Small intestine (tissue), 7 donors: ENCODE measurements around the gene RNU1-2. TPM values are rescaled to one million over a fixed set of nuclear protein-coding genes. Genes with fewer than 3 reads are reported as not detected.
"Not testable (repeated sequence)": the region's sequence is repeated elsewhere in the genome, so short reads cannot be mapped to it uniquely, and the experiment has no call there.

ENCODE experiments used
- DNase-seq, 2 donors: peaks; one replicate each; pipeline versions ENCODE4 v3.0.0 to v3.0.0-alpha.2; 2013
- FAIRE-seq: peaks from 2 replicates; lab custom pipeline; 2012; peaks lifted over from hg19 to GRCh38; lab: Jason Lieb, UNC
- H3K27ac ChIP-seq, 3 donors: one replicate each; pipeline ENCODE4 v1.5.1; 2013; ENCODE audit warnings: low read length in 2 of 3, mild to moderate bottlenecking in 2 of 3, control low read depth in 1 of 3, inconsistent platforms in 1 of 3, low read depth in 1 of 3, moderate library complexity in 1 of 3
- H3K27me3 ChIP-seq, 3 donors: one replicate each; pipeline ENCODE4 v1.6.1; 2013; ENCODE audit warnings: low read length in 3 of 3, inconsistent platforms in 1 of 3; ENCODE audit not compliant: control insufficient read depth in 3 of 3, insufficient read depth in 3 of 3
- H3K36me3 ChIP-seq, 3 donors: one replicate each; pipeline ENCODE4 v1.6.1; 2013; ENCODE audit warnings: low read length in 3 of 3, inconsistent platforms in 1 of 3, low read depth in 1 of 3, mild to moderate bottlenecking in 1 of 3, moderate library complexity in 1 of 3; ENCODE audit not compliant: control insufficient read depth in 3 of 3, insufficient read depth in 2 of 3
- H3K4me1 ChIP-seq, 3 donors: one replicate each; pipeline ENCODE4 v1.6.1; 2013; ENCODE audit warnings: low read length in 2 of 3, inconsistent platforms in 1 of 3, low read depth in 1 of 3, mild to moderate bottlenecking in 1 of 3, moderate library complexity in 1 of 3; ENCODE audit not compliant: control insufficient read depth in 3 of 3, insufficient read depth in 2 of 3
- H3K4me3 ChIP-seq, 3 donors: one replicate each; pipeline ENCODE4 v1.5.1; 2013; ENCODE audit warnings: low read length in 3 of 3, control low read depth in 1 of 3, inconsistent platforms in 1 of 3, low read depth in 1 of 3, mild to moderate bottlenecking in 1 of 3, moderate library complexity in 1 of 3
- H3K9me3 ChIP-seq, 2 donors: one replicate each; pipeline ENCODE4 v1.6.1; 2013; ENCODE audit warnings: low read depth in 1 of 2, low read length in 1 of 2; ENCODE audit not compliant: control insufficient read depth in 2 of 2, insufficient read depth in 1 of 2
- WGBS, 3 donors: extraction: QIAGEN DNeasy Blood & Tissue Kit; methylation state at CpG; one replicate each; pipeline ENCODE4 v1.1.7; 2013; 5-methylcytosine and 5-hydroxymethylcytosine counted together
- polyA plus RNA-seq, 4 donors: library from polyadenylated mRNA; stranded (reverse) in 3 of 4; unstranded in 1 of 4; fragments of 200-250 nt in 3 of 4; fragments of 120-200 nt in 1 of 4; gene quantifications; one replicate each; pipeline versions ENCODE4 v1.2.1 to v1.2.3, GENCODE V29; 2013
- donor health status: healthy with polysubstance abuse.
- donor health status: control.
- donor health status: control.
- donor health status: Bipolar disorder and iron deficiency.
- donor health status: healthy.

RNU1-2 gene
- polyA plus RNA-seq, 4 donors, result not detected

DNA sequence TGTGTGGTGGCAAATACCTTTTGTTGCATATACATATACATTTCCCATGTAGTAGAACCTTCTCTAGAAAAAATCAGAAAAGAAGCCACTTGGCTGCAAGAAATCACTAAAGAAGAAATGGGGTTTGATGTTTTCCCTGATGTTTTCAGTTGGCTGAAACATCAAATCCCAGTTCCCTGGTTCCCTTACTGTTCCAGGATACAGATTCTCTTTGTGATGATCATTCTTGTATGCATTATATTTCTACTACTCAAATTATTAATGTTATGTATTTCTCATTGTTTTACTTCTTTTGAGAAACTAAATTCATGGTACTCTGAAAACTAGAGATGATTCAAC, 7.6 kb downstream of the RNU1-2 start:
- Histone ChIP-seq H3K27ac (peak overlapping the region; percentile 97 to 100 (median 98)), H3K36me3 (no peaks in the 10 kb centered on the region), H3K4me1 (peaks cover 0 to 15% (median 0%) of the 10 kb centered on the region in 3 donors), H3K9me3 (peaks cover 0 to 13% of the 10 kb centered on the region in 2 donors), H3K27me3 (no peaks in the 10 kb centered on the region), H3K4me3 (peak overlapping the region in 1 of 3 donors; percentile 58)
- FAIRE-seq (no peak), DNase-seq (no peak)

DNA sequence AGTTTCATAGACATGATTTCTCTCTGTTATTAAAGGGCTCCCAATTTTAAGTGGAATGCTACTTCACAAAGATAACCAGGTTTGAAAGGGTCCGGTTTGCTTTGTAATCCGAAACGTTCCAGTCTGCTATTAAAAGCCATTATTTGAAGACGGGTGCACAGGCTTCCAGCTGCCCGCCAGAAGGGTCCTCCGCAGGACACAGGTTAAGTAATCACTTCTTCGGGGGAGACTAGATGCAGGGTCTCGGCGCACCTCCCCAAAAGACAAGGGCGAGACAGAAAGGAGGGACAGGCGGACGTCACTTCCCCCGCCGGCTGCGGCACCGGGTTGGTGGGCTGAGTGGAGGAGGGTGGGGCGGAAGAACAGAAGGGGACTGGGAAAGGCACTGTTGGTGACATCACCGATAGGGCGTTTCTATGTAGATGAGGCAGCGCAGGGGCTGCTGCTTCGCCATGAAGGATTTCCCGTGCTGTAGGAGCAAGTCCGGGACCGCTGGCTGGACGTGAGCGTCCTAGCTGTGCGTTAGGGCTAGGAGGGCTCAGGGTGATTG, 8.9 kb downstream of the RNU1-2 start:
- H3K4me3 ChIP-seq, result peak overlapping the region; percentile 19 to 66 (median 58)
- H3K27me3 ChIP-seq, result no peaks in the 10 kb centered on the region
- H3K4me1 ChIP-seq, result peaks cover 0 to 15% (median 0%) of the 10 kb centered on the region in 3 donors
- DNase-seq, result peak; percentile 98 to 100
- WGBS, 3 donors, result 0% methylated on average over 27 of the region's 27 CpGs
- peak overlapping the region; percentile 97 to 100 (median 98) for H3K27ac ChIP-seq
- FAIRE-seq, result no peak
- H3K36me3 ChIP-seq, result no peaks in the 10 kb centered on the region
- H3K9me3 ChIP-seq, result peaks cover 0 to 13% of the 10 kb centered on the region in 2 donors

- no peak for FAIRE-seq
Observed at GRCh38 chr1:16905110-16905867, 9.5 kb downstream of the RNU1-2 start.

DNA sequence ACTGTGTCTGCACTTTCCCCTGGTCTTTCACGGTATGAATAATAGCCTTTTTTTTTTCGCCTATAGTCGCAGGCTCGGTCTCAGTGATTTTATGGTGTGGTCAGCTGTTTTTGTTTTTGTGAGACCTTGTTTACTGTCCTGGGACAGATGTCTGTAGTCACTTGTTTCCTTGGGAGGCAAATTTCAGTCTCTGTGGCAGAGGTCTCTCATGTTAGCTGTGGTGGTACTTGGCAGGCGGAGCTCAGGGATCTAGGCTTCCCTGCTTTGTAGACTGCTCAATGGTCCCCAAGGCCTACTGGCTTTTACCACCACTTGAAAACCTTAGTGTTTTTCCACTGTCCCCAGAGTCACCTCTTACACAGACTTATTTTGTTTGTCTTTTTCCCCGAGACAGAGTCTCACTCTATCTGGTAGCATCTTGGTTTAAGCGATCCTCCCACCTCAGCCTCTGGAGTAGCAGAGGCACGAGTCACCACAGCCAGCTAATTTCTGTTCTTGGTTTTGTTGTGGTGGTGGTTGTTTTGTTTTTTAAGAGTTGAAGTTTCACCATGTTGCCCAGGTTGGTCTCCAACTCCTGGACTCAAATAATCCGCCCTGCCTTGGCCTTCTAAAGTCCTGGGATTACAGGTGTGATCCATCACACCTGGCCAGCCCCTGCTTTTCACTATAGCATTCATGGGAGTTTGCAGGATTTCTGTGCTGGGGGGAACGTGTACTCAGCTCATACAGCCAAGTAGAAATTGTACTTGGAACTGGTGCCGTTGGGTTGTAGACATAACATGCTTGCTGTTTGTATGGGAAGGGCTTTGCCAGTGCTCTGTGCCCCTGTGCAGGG, 10.3 kb downstream of the RNU1-2 start:
- peaks cover 0 to 13% of the 10 kb centered on the region in 2 donors for H3K9me3 ChIP-seq
- FAIRE-seq (no peak), DNase-seq (no peak)

More at GRCh38 chr1:16905110-16905867, 9.5 kb downstream of the RNU1-2 start:
- WGBS, 3 donors, result 6 to 7% (median 6%) methylated on average over 12 of the region's 12 CpGs
- Histone ChIP-seq H3K27me3 (no peaks in the 10 kb centered on the region), H3K27ac (peak overlapping the region; percentile 97 to 100 (median 98)), H3K9me3 (peaks cover 0 to 13% of the 10 kb centered on the region in 2 donors), H3K4me3 (peak overlapping the region in 2 of 3 donors; percentile 9 to 58), H3K4me1 (peaks cover 0 to 13% (median 0%) of the 10 kb centered on the region in 3 donors), H3K36me3 (no peaks in the 10 kb centered on the region)
- no peak for DNase-seq

GRCh38 chr1:16906873-16907272, 11.1 kb downstream of the RNU1-2 start:
- Histone ChIP-seq H3K9me3 (peaks cover 0 to 13% of the 10 kb centered on the region in 2 donors), H3K27me3 (no peaks in the 10 kb centered on the region), H3K36me3 (no peaks in the 10 kb centered on the region), H3K4me1 (peaks cover 0 to 12% (median 0%) of the 10 kb centered on the region in 3 donors), H3K4me3 (no peak overlapping the region), H3K27ac (no peak overlapping the region)
- WGBS, 3 donors, result 90 to 94% (median 93%) methylated on average over 4 of the region's 4 CpGs
- FAIRE-seq, result no peak
- no peak for DNase-seq

More for the DNA sequence above, 10.3 kb downstream of the RNU1-2 start:
- 77 to 88% (median 81%) methylated on average over 11 of the region's 11 CpGs for WGBS, 3 donors
- H3K4me3 ChIP-seq, result no peak overlapping the region
- no peaks in the 10 kb centered on the region for H3K36me3 ChIP-seq
- H3K4me1 ChIP-seq, result peaks cover 0 to 12% (median 0%) of the 10 kb centered on the region in 3 donors
- no peaks in the 10 kb centered on the region for H3K27me3 ChIP-seq
- peak overlapping the region; percentile 86 to 100 (median 97) for H3K27ac ChIP-seq

GRCh38 chr1:16907870-16908758, 12.3 kb downstream of the RNU1-2 start:
- WGBS, 3 donors, result 85 to 89% (median 88%) methylated on average over 15 of the region's 15 CpGs
- H3K27me3 ChIP-seq, result no peaks in the 10 kb centered on the region
- H3K27ac ChIP-seq, result no peak overlapping the region
- no peak for DNase-seq
- no peak for FAIRE-seq
- no peaks in the 10 kb centered on the region for H3K36me3 ChIP-seq
- H3K9me3 ChIP-seq, result peaks cover 0 to 13% of the 10 kb centered on the region in 2 donors
- H3K4me1 ChIP-seq, result peaks cover 0 to 14% (median 0%) of the 10 kb centered on the region in 3 donors
- H3K4me3 ChIP-seq, result no peak overlapping the region

- FAIRE-seq, result not testable (repeated sequence)
Observed at GRCh38 chr1:16911851-16912721, 16.3 kb downstream of the RNU1-2 start.

More at GRCh38 chr1:16911851-16912721, 16.3 kb downstream of the RNU1-2 start:
- DNase-seq, H3K27me3 ChIP-seq, H3K4me1 ChIP-seq, H3K4me3 ChIP-seq, H3K9me3 ChIP-seq, H3K27ac ChIP-seq, H3K36me3 ChIP-seq: not testable (repeated sequence)
- WGBS, 3 donors, result 80 to 89% (median 81%) methylated on average over 8 of the region's 8 CpGs
